ENCODE data around the gene KATNIP. TPM values are rescaled to one million over a fixed set of nuclear protein-coding genes. Genes with fewer than 3 reads are reported as not detected.

KATNIP gene
- 9.5 to 17.2 TPM (median 12.1 TPM) in 5 replicates for total RNA-seq (2022; extraction: Qiagen RNA extraction; ENCODE audit: low read depth)

DNA sequence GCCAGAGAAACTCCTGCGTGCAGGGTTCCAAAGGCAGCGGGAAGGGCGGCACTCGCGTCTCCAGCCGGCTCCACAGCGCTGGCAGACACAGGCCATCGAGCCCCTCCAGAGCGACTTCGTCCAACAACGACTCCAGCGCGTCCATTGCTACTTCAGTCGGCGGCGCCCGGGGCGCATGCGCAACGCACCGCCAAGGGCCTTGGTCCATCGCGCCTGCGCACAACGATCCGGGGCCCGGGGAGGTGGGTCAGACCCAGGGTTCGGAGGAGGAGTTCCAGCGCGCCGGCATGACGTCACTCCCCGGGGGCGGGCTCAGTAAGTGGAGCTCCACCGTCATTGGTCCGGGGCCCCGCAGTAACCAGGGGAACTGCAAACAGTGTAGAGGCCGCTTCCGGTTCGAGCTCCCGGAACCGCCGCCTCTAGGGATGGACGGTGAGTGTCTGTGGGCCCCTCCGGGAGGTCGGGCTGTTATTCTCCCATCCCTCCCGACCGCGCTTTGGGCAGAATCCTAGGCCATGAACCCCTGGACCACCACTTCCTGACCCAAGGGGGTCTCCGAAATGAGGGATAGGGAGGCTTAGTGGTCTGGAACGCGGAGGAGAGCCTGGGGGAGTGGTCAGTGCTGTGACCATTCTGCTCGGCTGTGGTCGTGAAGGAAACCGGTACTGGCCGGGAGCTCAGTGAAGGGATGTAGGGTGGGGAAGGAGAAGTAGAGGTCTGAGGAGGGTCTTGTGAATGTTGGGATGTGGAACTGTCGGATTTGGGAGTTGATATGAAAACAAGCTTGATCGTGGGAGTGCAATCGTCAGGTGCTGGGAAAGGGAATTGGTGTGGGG, at the start of gene KATNIP, which contains the start of gene GTF3C1:
Gene KATNIP (plus strand): TSS at position 399 of the 836 bp plus-strand sequence. CDS start 27 bp downstream, at position 426.
Gene GTF3C1 (minus strand): TSS at position 168 of the 836 bp plus-strand sequence. CDS start 23 bp downstream, at position 145.

Other genes with a start within 250 kb of the KATNIP start
- gene IL4R, start 236.2 kb upstream of the KATNIP start, total RNA-seq (2022; extraction: Qiagen RNA extraction; ENCODE audit: low read depth): 28.9 to 42.1 TPM (median 36.5 TPM) in 5 replicates
- gene IL21R, start 148.0 kb upstream of the KATNIP start, total RNA-seq (2022; extraction: Qiagen RNA extraction; ENCODE audit: low read depth): 0.05 TPM in 1 of 5 replicates, not detected in the others
- 42.7 to 83.4 TPM (median 74.6 TPM) in 5 replicates for gene GTF3C1, start 231 bp upstream of the KATNIP start, total RNA-seq (2022; extraction: Qiagen RNA extraction; ENCODE audit: low read depth)